Activated CD4-positive, alpha-beta T cell treated with anti-CD3 and anti-CD28 coated beads, Interleukin-2, amount 50 U/mL, for 4 hours (primary cell): ENCODE measurements around the gene DYNLRB1.
"Not testable (repeated sequence)": the region's sequence is repeated elsewhere in the genome, so short reads cannot be mapped to it uniquely, and the experiment has no call there.

Source experiments
- DNase-seq, 2 experiments: peaks; one replicate each; pipeline ENCODE4 v3.0.0-alpha.2; 2020

Gene DYNLRB1

GRCh38 chr20:34516247-34517113, at the start of gene DYNLRB1:
DYNLRB1 (plus strand) TSS chr20:34516422; CDS start chr20:34516459, 37 bp downstream.
- peak; percentile 93 to 94 for DNase-seq

DNA sequence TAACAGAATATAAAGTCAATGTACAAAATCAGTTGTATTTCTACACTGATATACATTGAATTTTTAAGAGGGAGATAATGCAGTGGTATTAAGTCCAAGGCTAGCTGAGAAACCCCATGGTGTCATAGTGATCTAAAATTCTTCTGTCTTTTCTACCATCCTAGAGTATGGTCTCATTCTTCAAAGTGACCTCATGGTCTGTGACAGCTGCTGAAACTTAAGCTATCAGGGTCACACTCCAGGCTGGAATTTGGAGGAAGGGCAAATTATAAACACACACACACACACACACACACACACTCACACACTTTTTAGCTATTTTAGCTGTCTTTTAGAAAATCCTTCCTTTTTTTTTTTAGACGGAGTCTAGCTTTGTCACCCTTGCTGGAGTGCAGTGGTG, 47.3 kb upstream of the DYNLRB1 start:
- no peak for DNase-seq

- no peak for DNase-seq
Observed at GRCh38 chr20:34472246-34472925, 43.8 kb upstream of the DYNLRB1 start.

DNA sequence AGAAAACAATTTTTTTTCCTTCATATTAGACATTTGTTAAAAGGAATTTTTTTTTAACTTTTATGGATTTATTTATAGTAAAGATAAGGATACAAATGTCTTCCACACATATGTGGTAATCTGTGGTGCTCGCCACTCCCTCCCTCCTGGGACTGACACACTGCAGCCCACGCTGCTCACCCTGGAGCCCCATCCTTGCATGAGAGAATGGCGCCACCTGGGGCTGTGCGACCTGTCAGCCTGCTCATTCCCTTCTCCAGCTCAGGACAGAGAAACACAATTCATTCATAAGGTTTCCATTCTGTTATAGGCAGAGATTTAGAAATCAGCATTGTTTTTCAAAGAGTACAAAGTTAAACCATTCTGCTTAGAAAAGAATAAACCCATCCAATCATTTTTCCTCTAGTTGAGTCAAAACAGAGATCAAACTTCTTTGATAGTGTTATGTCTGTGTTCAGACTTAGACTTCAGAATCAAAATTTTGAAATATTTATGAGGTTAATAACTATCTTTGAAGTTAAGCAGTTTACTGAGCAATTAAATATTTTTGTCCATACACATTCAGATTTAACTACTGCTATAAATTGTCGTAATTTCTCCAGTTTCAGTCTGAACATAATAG, 42.8 kb upstream of the DYNLRB1 start:
- DNase-seq = peak; percentile 1 to 11

DNA sequence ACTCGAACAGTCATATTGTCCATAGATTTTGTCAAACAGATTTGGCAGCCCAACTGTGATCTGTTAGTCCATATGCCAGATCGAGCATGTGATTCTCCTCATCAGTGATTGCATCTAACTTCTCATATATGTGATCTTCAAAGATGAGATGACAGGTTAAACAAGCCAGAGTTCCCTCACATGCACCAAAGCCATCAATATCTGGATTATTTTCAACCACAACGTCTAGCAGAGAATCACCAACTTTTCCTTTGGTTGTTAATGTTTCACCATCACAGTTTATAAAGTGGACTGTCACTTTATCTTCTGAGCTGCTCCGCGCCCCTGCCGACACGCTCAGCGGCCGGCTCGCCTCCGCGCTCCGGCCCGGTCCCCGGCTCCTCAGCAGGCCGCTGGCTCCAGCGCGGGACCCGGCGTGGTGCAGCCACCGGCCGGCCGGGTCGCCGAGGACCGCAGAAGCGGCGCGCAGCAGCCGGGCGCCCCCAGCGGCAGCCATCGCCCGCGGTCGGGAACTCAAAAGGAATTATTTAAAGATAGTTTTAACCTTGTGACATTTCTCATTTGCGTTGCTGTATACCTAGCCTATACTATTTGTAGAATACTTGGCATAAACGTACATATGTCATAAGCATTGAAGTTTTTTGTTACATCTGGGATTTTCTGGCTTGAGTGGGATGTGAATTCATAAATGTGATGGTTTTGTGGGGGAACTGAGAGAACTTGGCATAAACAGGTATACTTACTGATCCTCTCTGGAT, 40.1 kb upstream of the DYNLRB1 start:
- DNase-seq = no peak

GRCh38 chr20:34479627-34480026, 36.6 kb upstream of the DYNLRB1 start:
- DNase-seq = no peak

- not testable (repeated sequence) for DNase-seq
Observed at GRCh38 chr20:34482154-34482553, 34.1 kb upstream of the DYNLRB1 start.

DNA sequence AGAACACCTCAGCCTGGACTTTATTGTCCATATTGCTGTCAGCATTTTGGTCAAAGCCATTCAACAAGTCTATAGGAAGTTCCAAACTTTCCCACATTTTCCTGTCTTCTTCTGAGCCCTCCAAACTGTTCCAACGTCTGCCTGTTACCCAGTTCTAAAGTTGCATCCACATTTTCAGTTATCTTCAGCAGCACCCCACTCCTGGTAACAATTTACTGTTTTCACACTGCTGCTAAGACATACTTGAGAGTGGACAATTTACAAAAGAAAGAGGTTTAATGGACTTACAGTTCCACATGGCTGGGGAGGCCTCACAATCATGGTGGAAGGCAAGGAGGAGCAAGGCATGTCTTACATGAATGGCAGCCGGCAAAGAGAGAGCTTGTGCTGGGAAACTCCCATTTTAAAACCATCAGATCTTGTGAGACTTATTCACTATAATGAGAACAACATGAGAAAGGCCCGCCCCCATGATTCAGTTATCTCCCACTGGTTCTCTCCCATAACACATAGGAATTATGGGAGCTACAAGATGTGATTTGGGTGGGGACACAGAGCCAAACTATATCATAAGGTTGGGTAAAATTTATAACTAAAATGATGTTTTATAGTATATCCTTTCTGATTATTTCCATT, 32.5 kb upstream of the DYNLRB1 start:
- DNase-seq = not testable (repeated sequence)

DNA sequence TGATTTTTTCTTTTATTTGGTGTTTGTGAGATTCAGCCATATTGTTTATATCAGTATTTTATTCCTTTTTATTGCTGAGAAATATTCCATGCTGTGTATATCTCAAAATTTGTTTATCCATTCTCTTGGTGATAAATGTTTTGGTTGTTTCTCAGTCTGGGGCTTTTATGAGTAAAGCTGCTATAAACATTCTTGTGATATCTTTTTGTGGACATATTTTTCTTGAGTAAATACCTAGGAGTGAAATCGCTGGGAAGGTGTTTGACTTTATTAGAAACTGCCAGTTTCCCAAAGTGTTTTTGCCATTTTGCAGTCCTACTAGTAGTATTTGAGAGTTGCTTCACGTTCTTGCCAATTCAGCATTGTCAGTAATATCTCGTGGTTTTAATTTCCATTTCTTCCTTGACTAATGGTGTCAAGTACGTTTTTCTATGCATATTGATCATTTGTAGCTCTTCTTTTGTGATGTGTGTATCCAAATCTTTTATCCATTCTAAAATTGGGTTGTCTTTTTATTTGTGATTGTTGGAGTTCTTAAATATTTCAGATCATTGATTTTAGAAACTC, 31.1 kb upstream of the DYNLRB1 start:
- no peak for DNase-seq

DNA sequence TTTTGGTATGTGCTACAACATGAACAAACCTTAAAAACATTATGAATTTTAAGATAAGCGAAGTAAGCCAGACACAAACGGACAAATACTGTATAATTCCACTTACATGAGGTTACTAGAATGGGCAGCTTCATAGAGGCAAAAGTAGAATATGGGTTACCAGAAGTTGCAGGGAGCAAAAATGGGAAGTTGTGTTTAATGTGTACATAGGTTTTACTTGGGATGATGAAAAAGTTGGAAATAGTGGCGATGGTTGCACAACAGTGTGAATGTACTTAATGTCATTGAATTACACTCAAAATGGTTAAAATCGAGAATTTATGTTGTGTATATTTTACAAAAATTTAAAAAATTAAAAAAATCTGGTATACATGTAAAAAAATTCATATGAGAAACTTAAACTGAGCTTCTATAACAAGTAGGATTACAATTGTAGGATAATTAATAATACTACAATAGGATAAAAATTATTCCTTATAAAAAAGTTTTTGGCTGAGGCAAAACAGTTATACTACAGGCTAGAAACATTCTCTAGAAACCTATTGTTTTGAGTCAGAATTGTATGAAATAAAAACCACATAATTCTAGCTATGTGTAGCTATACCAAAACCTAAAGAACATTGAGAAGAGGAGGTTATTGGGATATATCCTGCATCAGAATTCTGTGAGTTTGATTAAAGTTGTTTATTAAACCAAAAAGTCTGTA, 24.8 kb upstream of the DYNLRB1 start:
- no peak for DNase-seq

- DNase-seq = no peak
Observed at GRCh38 chr20:34491932-34492509, 24.2 kb upstream of the DYNLRB1 start.

DNA sequence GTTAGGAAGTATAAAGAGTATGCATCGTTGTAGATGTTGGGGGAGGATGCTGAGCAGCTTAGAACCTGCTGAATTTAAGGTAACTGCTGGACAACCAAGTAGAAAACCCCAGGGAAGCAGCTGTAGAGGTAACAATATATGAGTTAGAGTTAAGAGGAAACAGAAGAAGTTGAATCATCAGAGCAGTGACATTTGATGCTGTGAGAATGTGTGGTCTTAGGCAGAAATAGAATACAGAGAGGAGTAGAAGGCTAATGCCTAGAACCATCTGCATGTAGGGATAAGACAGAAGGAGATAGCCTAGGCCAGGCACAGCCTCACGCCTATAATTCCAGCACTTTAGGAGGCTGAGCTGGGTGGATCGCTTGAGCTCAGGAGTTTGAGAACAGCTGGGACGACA, 22.6 kb upstream of the DYNLRB1 start:
- DNase-seq = no peak

DNA sequence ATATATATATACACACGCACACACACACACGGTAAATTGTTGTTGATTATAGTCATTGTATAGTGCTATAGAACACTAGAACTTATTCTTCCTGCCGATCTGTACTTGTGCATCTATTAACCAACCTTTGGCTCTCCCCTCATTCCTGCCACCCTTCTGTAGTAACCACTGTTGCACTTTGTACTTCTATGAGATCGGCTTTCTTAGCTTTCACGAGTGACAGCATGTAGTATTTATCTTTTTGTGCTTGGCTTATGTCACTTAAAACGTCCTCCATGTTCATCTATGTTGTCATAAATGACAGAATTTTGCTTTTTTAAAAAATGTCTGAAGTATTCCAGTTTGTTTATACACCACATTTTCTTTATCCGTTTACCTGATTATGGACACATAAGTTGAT, 20.9 kb upstream of the DYNLRB1 start:
- DNase-seq = no peak

DNA sequence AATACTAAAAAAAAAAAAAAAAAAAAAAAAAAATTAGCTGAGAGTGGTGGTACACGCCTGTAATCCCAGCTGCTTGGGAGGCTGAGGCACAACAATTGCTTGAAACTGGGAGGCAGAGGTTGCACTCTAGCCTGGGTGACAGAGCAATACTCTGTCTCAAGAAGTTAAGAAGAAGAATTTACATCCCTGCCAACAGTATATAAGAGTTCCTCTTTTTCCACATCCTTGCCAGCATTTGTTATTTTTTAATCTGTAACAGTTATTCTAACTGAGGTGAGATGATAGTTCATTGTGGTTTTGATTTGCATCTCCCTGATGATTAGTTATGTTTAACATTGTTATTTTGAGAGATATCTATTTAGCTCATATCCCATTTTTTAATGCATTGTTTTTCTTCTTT, 20.3 kb upstream of the DYNLRB1 start:
- no peak for DNase-seq

GRCh38 chr20:34497596-34497995, 18.6 kb upstream of the DYNLRB1 start:
- not testable (repeated sequence) for DNase-seq

GRCh38 chr20:34500823-34501222, 15.4 kb upstream of the DYNLRB1 start:
- DNase-seq = no peak

DNA sequence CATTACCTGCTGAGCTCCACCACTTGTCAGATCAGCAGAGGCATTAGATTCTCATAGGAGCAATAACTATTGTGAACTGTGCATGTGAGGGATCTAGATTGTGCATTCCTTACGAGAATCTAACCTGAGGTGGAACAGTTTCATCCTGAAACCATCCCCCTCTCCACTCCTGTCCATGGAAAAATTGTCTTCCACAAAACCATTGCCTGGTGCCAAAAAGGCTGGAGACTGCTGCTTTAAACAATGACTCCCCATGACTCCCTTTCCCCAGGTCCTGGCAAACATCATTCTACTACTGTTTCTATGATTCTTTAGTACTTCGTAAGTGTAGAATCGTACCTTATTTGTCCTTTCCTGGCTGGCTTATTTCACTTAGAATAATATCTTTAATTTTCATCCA, 9.7 kb upstream of the DYNLRB1 start:
- no peak for DNase-seq

- no peak for DNase-seq
Observed at GRCh38 chr20:34507702-34508413, 8.4 kb upstream of the DYNLRB1 start.

- DNase-seq = no peak
Observed at GRCh38 chr20:34510575-34510974, 5.6 kb upstream of the DYNLRB1 start.

DNA sequence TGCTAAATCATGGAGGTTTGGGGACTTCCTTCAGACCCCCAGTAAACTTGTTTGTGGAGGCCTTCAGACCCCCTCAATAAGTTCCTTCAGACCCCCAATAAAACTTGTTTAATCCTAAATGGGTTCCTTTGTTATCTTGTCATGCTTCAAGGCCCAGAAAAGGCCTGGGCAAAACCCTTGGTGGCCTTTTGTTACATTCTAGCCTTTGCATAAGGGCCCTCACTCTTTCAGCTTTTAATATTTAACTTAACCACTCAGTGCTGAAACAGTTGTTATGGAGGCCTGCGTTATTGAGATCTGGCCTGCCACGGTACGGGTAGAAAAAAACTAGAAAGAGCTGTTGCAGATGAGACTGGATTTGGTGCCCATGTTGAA, 4.3 kb upstream of the DYNLRB1 start:
- no peak for DNase-seq
